GM18499 (cell line): ENCODE measurements around the gene SAMD11.

Experiments
- ATAC-seq: cut with Tn5 transposase; IDR thresholded peaks from one replicate; pipeline ENCODE4 v1.9.1; 2021; ENCODE audit warnings: moderate number of reproducible peaks; ENCODE audit not compliant: insufficient read depth, unreplicated experiment

SAMD11 gene

DNA sequence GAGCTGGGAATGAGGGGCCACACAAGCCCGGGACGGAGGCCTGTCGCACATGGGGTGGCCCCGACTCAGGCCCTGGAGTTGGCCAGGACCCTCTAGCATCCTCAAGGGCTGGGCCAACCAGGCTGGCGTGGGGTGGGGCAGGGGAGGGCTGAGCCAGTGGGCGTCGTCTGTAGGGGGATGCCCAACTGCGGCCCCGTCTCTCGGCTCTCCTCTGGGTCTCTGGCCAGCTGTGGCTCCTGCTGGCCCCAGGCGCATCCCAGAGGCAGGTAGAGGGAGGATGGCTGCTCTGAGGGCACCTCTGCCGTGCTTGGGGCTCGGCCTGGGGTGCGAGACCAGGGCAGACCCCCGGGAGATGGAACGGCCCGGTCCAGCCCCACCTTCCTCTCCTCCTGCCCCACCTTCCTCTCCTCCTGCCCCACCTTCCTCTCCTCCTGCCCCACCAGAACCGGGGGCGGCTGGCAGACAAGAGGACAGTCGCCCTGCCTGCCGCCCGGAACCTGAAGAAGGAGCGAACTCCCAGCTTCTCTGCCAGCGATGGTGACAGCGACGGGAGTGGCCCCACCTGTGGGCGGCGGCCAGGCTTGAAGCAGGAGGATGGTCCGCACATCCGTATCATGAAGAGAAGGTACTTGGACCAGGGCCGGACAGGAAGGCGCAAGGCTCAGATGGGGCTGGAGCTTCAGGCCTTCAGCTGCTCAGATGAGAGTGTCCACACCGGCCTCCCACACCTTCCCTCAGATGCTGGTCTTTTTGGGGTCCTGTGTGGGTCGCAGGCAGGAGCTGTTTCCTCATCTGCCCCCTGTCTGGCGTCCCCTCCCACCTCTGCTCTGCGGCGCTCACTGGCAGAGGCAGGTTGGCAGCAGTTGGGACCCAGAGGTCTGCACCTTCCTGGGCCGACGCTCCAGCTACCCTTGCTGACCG is 6.2 kb downstream of the SAMD11 start:
- ATAC-seq: no peak

DNA sequence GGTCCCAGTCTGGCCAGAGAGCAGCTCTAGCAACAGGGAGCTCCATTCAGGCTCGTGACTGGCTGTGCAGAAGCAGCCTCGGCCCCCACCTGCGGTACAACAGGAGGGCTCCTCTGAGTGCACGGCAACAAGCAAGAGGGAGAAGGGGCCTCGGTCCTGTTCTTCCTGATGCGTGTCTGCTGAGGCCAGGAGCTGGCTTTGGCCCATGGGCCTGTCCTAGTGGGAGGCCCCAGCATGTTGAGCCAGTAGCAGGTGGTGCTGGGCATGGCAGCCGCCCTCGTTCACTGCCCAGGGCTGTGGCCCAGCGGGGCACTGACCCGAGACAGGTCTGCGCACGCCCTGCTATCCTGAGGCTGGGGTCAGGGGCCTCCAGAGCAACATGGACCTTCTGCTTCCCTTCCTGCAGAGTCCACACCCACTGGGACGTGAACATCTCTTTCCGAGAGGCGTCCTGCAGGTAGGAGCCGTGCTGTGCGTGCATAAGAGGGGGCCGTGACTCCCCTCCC is 7.0 kb downstream of the SAMD11 start:
- no peak for ATAC-seq

GRCh38 chr1:931380-932172 is 7.9 kb downstream of the SAMD11 start:
- no peak for ATAC-seq

DNA sequence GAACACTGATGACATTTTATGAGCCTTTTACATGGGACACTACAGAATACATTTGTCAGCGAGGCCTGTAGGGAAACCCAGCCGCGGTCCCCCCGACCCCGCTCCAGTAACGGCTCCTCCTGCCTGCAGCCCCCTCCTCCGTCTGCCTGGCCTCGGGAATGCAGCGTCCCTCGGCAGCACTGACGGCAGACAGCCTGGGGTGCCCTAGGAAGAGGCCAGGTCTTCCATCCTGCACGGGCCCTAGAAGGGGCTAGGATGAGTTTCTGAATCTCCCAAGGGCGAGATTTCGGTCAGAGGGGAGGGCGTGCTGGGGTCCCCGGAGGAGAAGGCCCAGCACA is 8.4 kb downstream of the SAMD11 start:
- ATAC-seq: no peak

GRCh38 chr1:932776-933602 is 9.3 kb downstream of the SAMD11 start:
- no peak for ATAC-seq

DNA sequence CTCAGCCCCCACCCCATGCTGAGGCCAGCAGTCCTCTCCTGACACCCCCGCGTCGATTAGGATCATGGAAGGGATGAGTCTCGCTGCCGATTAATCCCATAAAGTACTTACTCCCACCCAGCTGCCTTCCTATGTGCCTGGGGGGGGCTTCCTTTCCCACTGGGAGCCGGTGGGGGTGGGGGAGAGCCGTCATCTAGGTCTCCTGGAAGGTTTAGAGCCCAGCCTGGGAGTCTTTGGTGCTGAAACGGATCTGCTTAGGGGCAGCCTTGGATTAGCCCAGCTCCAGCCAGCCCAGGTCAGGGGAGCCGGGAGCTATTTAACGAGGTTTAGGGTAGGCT is 9.8 kb downstream of the SAMD11 start:
- ATAC-seq: no peak

DNA sequence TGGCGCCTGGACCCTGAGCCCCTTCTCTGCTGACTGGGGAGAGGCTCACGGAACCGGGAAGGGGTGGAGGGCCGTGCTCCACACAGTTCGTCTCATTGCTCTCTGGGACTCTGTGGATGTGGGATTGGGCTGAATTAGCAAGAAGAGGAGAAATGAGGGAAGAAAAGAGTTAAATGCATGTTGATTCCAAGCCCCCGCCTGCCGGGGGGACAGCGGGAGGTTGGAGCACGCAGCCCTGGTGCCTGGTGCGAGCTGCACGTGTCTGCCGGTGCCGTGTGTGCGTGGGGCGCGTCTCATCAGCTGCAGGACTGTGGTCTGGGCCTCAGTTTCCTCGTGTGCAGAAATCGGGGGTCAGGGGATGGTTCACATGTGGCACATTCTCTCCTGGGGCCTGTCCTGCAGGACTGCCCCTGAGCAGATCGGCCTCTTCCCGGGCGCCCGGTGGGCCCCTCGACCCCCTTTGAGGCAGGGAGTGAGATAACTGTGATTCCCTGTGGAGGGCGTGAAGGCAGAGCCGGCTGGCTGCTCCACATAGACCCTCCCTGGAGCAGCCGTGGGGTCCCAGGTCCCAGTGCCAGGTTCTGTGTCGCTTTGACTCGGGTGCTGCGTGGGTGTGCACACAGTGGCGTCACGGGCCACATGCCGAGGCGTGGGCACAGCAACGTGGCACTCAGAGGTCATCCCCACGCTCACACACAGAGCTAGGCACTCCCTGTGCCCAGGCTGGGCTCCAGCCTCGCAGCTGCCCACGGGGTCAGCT is 11.4 kb downstream of the SAMD11 start:
- no peak for ATAC-seq

DNA sequence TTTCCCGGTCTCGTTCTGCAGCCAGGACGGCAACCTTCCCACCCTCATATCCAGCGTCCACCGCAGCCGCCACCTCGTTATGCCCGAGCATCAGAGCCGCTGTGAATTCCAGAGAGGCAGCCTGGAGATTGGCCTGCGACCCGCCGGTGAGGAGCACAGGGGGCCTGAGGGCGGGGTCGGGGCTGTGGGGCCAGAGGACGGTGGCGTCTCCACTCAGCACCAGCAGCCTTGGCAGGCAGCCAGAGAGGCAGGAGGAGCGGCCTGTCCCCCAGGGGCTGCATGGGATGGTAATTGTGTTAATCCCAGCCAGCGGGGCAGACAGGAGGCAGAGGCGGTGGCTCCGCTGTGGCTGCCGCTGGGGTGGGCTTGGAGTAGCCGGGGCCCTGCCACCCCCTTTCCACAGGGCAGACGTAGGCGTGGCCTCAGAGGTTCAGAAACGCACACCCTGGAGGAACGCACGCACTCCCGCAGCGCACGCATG is 12.1 kb downstream of the SAMD11 start:
- ATAC-seq: no peak

DNA sequence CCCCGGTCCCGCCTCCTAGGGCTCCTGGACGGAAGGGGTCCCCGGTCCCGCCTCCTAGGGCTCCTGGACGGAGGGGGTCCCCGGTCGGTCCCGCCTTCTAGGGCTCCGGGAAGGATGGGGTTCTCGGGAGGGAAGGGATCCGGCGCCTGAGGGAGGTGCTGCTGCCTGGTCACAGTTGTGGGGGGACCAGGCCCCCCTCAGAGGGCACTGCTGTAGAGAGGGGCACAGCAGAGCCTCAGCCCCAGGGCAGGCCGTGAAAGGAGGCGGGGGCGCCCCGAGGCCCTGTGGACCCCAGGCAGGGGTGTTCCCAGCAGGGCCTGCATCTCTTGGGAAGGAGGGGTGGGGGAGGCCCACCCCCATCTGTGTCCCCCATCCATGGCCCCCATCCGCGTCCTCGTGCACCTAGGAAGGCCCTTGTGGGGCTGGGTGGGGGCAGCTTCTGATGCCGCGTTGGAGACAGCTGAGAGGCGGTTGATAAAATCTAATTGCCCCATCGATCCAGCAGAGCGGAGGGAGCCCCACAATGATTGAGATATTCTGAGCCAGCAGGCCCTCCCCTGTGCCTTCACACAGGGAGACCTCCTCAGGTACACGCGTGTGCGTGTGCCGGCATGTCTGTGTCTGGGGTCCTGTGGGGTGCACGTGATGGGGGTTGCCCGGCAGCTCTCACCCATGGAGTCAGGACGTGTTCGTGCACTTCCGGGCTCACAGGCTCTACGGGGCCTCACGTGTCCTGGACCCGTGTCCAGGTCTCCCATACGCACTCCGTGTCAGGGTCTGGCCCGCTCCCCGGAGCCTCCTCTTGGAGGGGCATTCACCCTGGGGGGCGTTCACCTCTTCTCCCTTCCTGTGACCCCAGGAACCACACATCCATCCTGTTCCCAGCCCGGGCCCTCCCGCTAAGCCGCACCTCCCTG is 12.9 kb downstream of the SAMD11 start:
- no peak for ATAC-seq

DNA sequence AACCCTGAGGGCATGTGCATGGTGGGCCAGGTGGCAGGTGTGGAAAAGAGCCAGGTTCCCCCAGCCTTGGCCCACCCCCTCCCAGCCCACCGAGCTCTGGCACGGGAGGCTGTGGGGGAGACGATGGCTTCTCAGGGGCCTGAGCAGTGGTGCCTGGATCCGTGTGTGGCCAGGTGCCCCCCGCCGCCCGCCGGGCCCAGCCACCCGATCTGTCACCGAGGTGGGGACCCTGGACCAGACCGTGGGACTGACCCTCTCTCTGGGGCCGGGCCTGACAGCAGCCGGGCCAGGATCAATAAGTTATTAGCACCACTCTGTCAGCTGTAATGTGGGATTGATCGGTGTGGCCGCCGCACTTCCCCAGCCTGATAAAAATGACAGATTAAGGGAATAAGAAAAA is 13.8 kb downstream of the SAMD11 start:
- no peak for ATAC-seq

- ATAC-seq: no peak
Measured at GRCh38 chr1:938088-938683, 14.5 kb downstream of the SAMD11 start.

- ATAC-seq: no peak
Measured at GRCh38 chr1:938711-939489, 15.2 kb downstream of the SAMD11 start.

GRCh38 chr1:939511-940106 is 15.9 kb downstream of the SAMD11 start:
- ATAC-seq: no peak

GRCh38 chr1:940107-941014 is 16.6 kb downstream of the SAMD11 start:
- ATAC-seq: no peak

GRCh38 chr1:941015-941587 is 17.4 kb downstream of the SAMD11 start:
- no peak for ATAC-seq
